Peyer's patch (tissue), 4 donors: ENCODE data around the gene DOCK3.

Experiments
- POLR2A ChIP-seq, 2 donors: fragments of 450-650 bp; IDR thresholded peaks; one replicate each; pipeline ENCODE4 v1.5.1; 2017; ENCODE audit warnings: antibody characterized with exemption in 2 of 2, mild to moderate bottlenecking in 2 of 2, moderate library complexity in 2 of 2
- TF ChIP-seq, protein P1 (sequence below), 6 experiments: fragments of 450-650 bp in 4 of 6; fragments of 200-600 bp in 2 of 6; sonication (generic) in 1 of 6; IDR thresholded peaks; one replicate each; pipeline ENCODE4 v1.5.1; 2017 to 2019; ENCODE audit warnings: antibody characterized with exemption in 6 of 6, mild to moderate bottlenecking in 3 of 6, moderate library complexity in 1 of 6

DNA sequence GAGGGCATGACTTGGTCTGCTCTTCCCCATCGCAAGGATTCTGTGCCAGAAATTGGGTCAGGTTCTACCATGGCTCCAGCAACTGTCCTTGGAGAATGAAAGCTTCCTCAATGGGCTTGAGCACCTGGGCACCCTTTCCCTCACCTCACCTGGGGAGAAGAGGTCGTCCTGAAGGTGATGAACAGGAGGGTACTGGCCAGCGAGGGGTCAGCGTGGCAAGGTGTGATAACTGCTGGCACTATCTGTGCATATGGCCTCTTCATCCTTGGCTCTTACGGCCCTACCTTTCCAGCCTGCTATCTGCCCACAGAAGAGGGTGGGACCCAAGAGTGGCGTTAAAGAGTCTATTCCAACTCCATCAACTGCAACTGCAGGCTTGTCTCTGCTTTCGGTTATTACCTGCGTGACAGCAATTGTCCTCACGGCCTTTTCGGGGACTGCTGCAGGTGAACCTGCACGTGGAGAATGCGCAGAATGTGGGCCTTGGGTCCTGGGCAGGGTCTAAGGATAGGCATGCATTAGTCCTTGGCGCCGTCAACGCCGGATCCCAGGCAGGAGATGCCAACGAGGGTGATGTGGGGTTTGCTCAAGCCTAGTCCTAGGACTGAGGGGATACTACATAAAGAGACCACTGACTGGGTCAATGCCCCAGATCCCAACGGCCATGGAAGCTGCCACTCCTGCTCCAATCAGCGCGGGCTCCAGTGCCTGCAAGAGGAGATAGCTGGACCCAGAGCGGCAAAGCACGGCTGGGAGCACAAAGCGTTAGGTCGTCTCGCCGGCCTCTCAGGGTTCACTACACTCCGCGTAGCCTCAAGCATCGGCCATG is 715.7 kb downstream of the DOCK3 start:
- TF ChIP-seq, protein P1, sequence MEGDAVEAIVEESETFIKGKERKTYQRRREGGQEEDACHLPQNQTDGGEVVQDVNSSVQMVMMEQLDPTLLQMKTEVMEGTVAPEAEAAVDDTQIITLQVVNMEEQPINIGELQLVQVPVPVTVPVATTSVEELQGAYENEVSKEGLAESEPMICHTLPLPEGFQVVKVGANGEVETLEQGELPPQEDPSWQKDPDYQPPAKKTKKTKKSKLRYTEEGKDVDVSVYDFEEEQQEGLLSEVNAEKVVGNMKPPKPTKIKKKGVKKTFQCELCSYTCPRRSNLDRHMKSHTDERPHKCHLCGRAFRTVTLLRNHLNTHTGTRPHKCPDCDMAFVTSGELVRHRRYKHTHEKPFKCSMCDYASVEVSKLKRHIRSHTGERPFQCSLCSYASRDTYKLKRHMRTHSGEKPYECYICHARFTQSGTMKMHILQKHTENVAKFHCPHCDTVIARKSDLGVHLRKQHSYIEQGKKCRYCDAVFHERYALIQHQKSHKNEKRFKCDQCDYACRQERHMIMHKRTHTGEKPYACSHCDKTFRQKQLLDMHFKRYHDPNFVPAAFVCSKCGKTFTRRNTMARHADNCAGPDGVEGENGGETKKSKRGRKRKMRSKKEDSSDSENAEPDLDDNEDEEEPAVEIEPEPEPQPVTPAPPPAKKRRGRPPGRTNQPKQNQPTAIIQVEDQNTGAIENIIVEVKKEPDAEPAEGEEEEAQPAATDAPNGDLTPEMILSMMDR (IDR thresholded peaks at IDR 0.05), result no peak
- TF ChIP-seq POLR2A (IDR thresholded peaks at IDR 0.05), result no peak
